Measurements from ENCODE around the gene CTNNBL1. TPM values are rescaled to one million over a fixed set of nuclear protein-coding genes. Genes with fewer than 3 reads are reported as not detected.
A peak's percentile ranks its signal among the peaks of the same experiment; 100 is the strongest.

The CTNNBL1 gene
- total RNA-seq, 1 experiment from 2014 or later: 45.2 TPM

- TF ChIP-seq CTCF (IDR thresholded peaks at IDR 0.05; ENCODE audit: unreplicated experiment): no peak
- Mint-ChIP-seq H3K36me3 (ENCODE audit: insufficient read depth, unreplicated experiment) (peaks cover 11% of the 10 kb centered on the region), H3K4me1 (ENCODE audit: insufficient read depth, unreplicated experiment) (peaks cover 46% of the 10 kb centered on the region), H3K27me3 (ENCODE audit: insufficient read depth, unreplicated experiment) (no peaks in the 10 kb centered on the region), H3K27ac (ENCODE audit: low read depth, unreplicated experiment) (no peak overlapping the region), H3K9me3 (ENCODE audit: unreplicated experiment) (no peaks in the 10 kb centered on the region), H3K4me3 (ENCODE audit: unreplicated experiment) (peak overlapping the region; percentile 86)
- ChIA-PET POLR2A (no interaction called here), CTCF (no interaction called here)
- no peak for DNase-seq (ENCODE audit: unreplicated experiment)
- intact Hi-C loops (cut with micrococcal nuclease): loop anchor here (5.0 kb wide), 1 partner anchor 137 kb away; no protein-coding TSS in a partner anchor
- BruUV-seq (replicated peaks): TSS peak; percentile 26
These were observed 211.1 kb downstream of the CTNNBL1 start for GRCh38 chr20:37904845-37905373.

GRCh38 chr20:37905671-37906613, 212.1 kb downstream of the CTNNBL1 start:
- BruUV-seq (replicated peaks): no TSS peak
- H3K9me3 Mint-ChIP-seq (ENCODE audit: unreplicated experiment): no peaks in the 10 kb centered on the region
- CTCF ChIA-PET: interaction anchor here (1.4 kb wide), 1 partner anchor 86 kb away, joined by 5 read pairs; no protein-coding TSS in a partner anchor
- no peaks in the 10 kb centered on the region for H3K27me3 Mint-ChIP-seq (ENCODE audit: insufficient read depth, unreplicated experiment)
- peaks cover 11% of the 10 kb centered on the region for H3K36me3 Mint-ChIP-seq (ENCODE audit: insufficient read depth, unreplicated experiment)
- H3K27ac Mint-ChIP-seq (ENCODE audit: low read depth, unreplicated experiment): no peak overlapping the region
- no peak overlapping the region for H3K4me3 Mint-ChIP-seq (ENCODE audit: unreplicated experiment)
- H3K4me1 Mint-ChIP-seq (ENCODE audit: insufficient read depth, unreplicated experiment): peaks cover 42% of the 10 kb centered on the region
- intact Hi-C loops (cut with micrococcal nuclease): no loop called here
- POLR2A ChIA-PET: no interaction called here
- no peak for DNase-seq (ENCODE audit: unreplicated experiment)
- no peak for TF ChIP-seq CTCF (IDR thresholded peaks at IDR 0.05; ENCODE audit: unreplicated experiment)

DNA sequence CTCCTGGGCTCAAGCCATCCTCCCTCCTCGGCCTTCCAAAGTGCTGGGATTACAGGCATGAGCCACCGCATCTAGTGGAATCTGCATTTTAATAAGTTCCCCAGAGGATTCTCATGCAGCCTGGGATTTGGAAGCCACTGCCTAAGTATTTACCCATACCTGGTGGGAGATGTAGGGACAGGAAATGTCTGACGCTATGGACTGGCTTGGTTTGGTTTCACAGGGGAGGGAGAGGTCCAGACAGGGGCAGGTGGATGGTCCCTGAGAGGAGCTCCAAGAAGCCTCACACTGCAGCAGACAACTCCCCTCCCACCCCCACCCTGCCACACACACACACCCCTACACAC, 213.5 kb downstream of the CTNNBL1 start:
- no peak for DNase-seq (ENCODE audit: unreplicated experiment)
- peaks cover 11% of the 10 kb centered on the region for H3K36me3 Mint-ChIP-seq (ENCODE audit: insufficient read depth, unreplicated experiment)
- peak overlapping the region; percentile 46 for H3K27ac Mint-ChIP-seq (ENCODE audit: low read depth, unreplicated experiment)
- POLR2A ChIA-PET: interaction anchor here (0.5 kb wide), 1 partner anchor 224 kb away, joined by 3 read pairs; no protein-coding TSS in a partner anchor
- H3K4me1 Mint-ChIP-seq (ENCODE audit: insufficient read depth, unreplicated experiment): peaks cover 44% of the 10 kb centered on the region
- CTCF ChIA-PET: interaction anchor here (0.5 to 1.0 kb wide), 3 partner anchors 124 to 503 kb away, joined by 3 read pairs; no protein-coding TSS in a partner anchor
- no peak for TF ChIP-seq CTCF (IDR thresholded peaks at IDR 0.05; ENCODE audit: unreplicated experiment)
- no peak overlapping the region for H3K4me3 Mint-ChIP-seq (ENCODE audit: unreplicated experiment)
- intact Hi-C loops (cut with micrococcal nuclease): no loop called here
- no TSS peak for BruUV-seq (replicated peaks)
- H3K9me3 Mint-ChIP-seq (ENCODE audit: unreplicated experiment): no peaks in the 10 kb centered on the region
- no peaks in the 10 kb centered on the region for H3K27me3 Mint-ChIP-seq (ENCODE audit: insufficient read depth, unreplicated experiment)

DNA sequence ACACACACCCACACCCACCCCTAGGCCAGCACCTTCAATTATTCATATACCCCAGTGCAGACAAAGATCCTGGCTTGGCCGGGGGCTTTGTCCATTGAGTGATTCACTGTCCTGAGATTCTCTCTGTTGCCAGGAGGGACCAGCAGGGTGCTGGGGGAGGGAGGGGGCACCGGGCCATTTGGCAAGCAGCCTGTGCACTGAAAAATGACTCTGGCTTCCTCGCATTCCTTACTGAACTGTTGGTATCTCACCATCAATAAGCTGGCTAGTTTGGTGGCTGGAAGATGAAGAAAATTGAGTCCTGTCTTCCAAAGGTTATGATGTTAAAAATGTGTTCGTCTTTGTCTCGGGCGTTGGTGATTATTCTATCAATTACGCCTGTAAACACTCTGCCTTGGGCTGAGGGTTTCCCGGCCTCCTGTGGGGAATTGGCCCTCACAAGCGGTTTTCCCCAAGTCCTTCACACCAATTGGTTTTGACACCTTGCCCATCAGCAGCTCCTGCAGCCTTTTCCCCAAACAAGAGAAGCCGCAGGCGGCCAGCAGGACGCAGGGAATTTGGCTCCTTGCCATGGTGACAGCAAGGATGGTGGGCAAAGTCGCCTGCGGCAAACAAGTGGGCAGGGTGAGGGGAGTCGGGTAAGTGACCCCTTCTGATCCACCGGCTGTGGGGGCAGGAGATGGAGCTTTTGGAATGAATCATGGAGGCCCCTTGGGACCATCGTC, 214.0 kb downstream of the CTNNBL1 start:
- intact Hi-C loops (cut with micrococcal nuclease): no loop called here
- BruUV-seq (replicated peaks): no TSS peak
- Mint-ChIP-seq H3K9me3 (ENCODE audit: unreplicated experiment) (no peaks in the 10 kb centered on the region), H3K36me3 (ENCODE audit: insufficient read depth, unreplicated experiment) (peaks cover 11% of the 10 kb centered on the region), H3K4me3 (ENCODE audit: unreplicated experiment) (no peak overlapping the region), H3K4me1 (ENCODE audit: insufficient read depth, unreplicated experiment) (peaks cover 48% of the 10 kb centered on the region), H3K27me3 (ENCODE audit: insufficient read depth, unreplicated experiment) (no peaks in the 10 kb centered on the region), H3K27ac (ENCODE audit: low read depth, unreplicated experiment) (peak overlapping the region; percentile 46)
- ChIA-PET POLR2A (interaction anchor here (0.5 kb wide), 1 partner anchor 224 kb away, joined by 3 read pairs; no protein-coding TSS in a partner anchor), CTCF (interaction anchor here (0.5 to 1.0 kb wide), 2 partner anchors 314 to 502 kb away, joined by 3 read pairs; no protein-coding TSS in a partner anchor)
- TF ChIP-seq CTCF (IDR thresholded peaks at IDR 0.05; ENCODE audit: unreplicated experiment): no peak
- DNase-seq (ENCODE audit: unreplicated experiment): peak; percentile 84
